ENCODE results near the gene GABRG3.

DNA sequence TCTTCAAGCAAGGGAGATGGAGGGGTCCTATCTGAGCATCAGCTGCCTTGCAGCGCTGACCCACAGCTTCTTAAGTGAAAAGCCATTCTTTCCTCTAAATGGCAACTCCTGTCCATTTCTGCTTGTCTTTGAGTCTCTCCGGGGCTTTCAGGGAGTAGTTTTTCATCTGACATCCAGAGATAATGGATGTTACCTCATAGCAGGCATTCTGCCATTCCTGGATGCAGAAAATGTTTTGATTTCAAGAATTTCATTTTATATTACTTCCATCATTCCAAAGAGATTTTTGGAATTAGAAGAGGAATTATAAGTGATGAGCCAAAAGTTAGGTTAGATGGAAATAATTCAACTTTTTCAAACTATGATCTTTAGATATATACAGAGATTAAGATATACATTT lies 44.9 kb upstream of the GABRG3 start:
- TF ChIP-seq POLR2A (IDR thresholded peaks at IDR 0.05), result no peak
- TF ChIP-seq, protein P1, sequence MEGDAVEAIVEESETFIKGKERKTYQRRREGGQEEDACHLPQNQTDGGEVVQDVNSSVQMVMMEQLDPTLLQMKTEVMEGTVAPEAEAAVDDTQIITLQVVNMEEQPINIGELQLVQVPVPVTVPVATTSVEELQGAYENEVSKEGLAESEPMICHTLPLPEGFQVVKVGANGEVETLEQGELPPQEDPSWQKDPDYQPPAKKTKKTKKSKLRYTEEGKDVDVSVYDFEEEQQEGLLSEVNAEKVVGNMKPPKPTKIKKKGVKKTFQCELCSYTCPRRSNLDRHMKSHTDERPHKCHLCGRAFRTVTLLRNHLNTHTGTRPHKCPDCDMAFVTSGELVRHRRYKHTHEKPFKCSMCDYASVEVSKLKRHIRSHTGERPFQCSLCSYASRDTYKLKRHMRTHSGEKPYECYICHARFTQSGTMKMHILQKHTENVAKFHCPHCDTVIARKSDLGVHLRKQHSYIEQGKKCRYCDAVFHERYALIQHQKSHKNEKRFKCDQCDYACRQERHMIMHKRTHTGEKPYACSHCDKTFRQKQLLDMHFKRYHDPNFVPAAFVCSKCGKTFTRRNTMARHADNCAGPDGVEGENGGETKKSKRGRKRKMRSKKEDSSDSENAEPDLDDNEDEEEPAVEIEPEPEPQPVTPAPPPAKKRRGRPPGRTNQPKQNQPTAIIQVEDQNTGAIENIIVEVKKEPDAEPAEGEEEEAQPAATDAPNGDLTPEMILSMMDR (IDR thresholded peaks at IDR 0.05), result no peak

Measured in heart left ventricle (tissue), 13 donors.